WERI-Rb-1 (cell line): ENCODE data around the gene PLXDC1.
"Not testable (repeated sequence)": the region's sequence is repeated elsewhere in the genome, so short reads cannot be mapped to it uniquely, and the experiment has no call there.

Experiments
- DNase-seq: peaks from one replicate; pipeline ENCODE4 v3.0.0-alpha.2; 2020
- H3K27ac ChIP-seq: fragments of 250-450 bp; sonication (Bioruptor Pico); 2 replicates; pipeline ENCODE4 v1.5.1; 2020; ENCODE audit warnings: mild to moderate bottlenecking, moderate library complexity
- H3K27me3 ChIP-seq: fragments of 250-450 bp; sonication (Bioruptor Pico); 2 replicates; pipeline ENCODE4 v1.5.1; 2021; ENCODE audit warnings: mild to moderate bottlenecking, low read depth, moderate library complexity; ENCODE audit not compliant: insufficient read depth, severe bottlenecking
- H3K36me3 ChIP-seq: fragments of 250-450 bp; sonication (Bioruptor Pico); 2 replicates; pipeline ENCODE4 v1.5.1; 2020; ENCODE audit warnings: mild to moderate bottlenecking, moderate library complexity
- H3K4me3 ChIP-seq: 2 replicates; pipeline ENCODE4 v1.5.1; 2011; ENCODE audit warnings: low read depth, mild to moderate bottlenecking, control low read depth, low read length
- H3K9me3 ChIP-seq: fragments of 250-450 bp; sonication (Bioruptor Pico); 2 replicates; pipeline ENCODE4 v1.5.1; 2021; ENCODE audit warnings: mild to moderate bottlenecking, moderate library complexity; ENCODE audit not compliant: severe bottlenecking
- CTCF ChIP-seq: IDR thresholded peaks from 2 replicates; pipeline ENCODE4 v1.5.1; 2011; ENCODE audit warnings: low read depth, mild to moderate bottlenecking, control low read depth, inconsistent platforms, low read length

The PLXDC1 gene

GRCh38 chr17:39045948-39046679 lies 105.3 kb downstream of the PLXDC1 start:
- Histone ChIP-seq H3K27ac (peak overlapping the region; percentile 51), H3K27me3 (no peaks in the 10 kb centered on the region), H3K36me3 (no peaks in the 10 kb centered on the region), H3K9me3 (peaks cover 26% of the 10 kb centered on the region), H3K4me3 (no peak overlapping the region)
- 0 out of 2 replicates have a peak, but pooled peaks have one; percentile 12 for TF ChIP-seq CTCF
- DNase-seq = no peak

GRCh38 chr17:39036009-39036408 lies 115.4 kb downstream of the PLXDC1 start:
- no peak for DNase-seq
- H3K36me3 ChIP-seq = no peaks in the 10 kb centered on the region
- H3K27ac ChIP-seq = no peak overlapping the region
- H3K9me3 ChIP-seq = no peaks in the 10 kb centered on the region
- no peak overlapping the region for H3K4me3 ChIP-seq
- TF ChIP-seq CTCF = no peak
- no peaks in the 10 kb centered on the region for H3K27me3 ChIP-seq

- H3K9me3 ChIP-seq, H3K4me3 ChIP-seq, H3K27ac ChIP-seq, H3K27me3 ChIP-seq, DNase-seq, H3K36me3 ChIP-seq: not testable (repeated sequence)
Observed at GRCh38 chr17:39035578-39035977, 115.9 kb downstream of the PLXDC1 start.

GRCh38 chr17:39028690-39029089 lies 122.7 kb downstream of the PLXDC1 start:
- no peaks in the 10 kb centered on the region for H3K27me3 ChIP-seq
- H3K27ac ChIP-seq = no peak overlapping the region
- no peak for DNase-seq
- H3K4me3 ChIP-seq = no peak overlapping the region
- H3K9me3 ChIP-seq = no peaks in the 10 kb centered on the region
- no peaks in the 10 kb centered on the region for H3K36me3 ChIP-seq
- TF ChIP-seq CTCF = no peak

- Histone ChIP-seq H3K36me3 (no peaks in the 10 kb centered on the region), H3K4me3 (peak overlapping the region; percentile 47), H3K9me3 (no peaks in the 10 kb centered on the region), H3K27ac (no peak overlapping the region), H3K27me3 (no peaks in the 10 kb centered on the region)
- DNase-seq = no peak
- TF ChIP-seq CTCF = no peak
Observed at GRCh38 chr17:39027455-39028035, 123.9 kb downstream of the PLXDC1 start.

- H3K9me3 ChIP-seq = no peaks in the 10 kb centered on the region
- H3K27ac ChIP-seq = no peak overlapping the region
- TF ChIP-seq CTCF = no peak
- H3K27me3 ChIP-seq = no peaks in the 10 kb centered on the region
- H3K36me3 ChIP-seq = no peaks in the 10 kb centered on the region
- peak overlapping the region; percentile 47 for H3K4me3 ChIP-seq
- DNase-seq = peak; percentile 33
Observed at GRCh38 chr17:39026980-39027451, 124.4 kb downstream of the PLXDC1 start.

- not testable (repeated sequence) for DNase-seq, H3K27ac ChIP-seq, H3K4me3 ChIP-seq, H3K27me3 ChIP-seq, H3K9me3 ChIP-seq, H3K36me3 ChIP-seq
Observed at GRCh38 chr17:39026346-39026745, 125.1 kb downstream of the PLXDC1 start.
